ENCODE measurements around the gene PYHIN1.

The PYHIN1 gene

DNA sequence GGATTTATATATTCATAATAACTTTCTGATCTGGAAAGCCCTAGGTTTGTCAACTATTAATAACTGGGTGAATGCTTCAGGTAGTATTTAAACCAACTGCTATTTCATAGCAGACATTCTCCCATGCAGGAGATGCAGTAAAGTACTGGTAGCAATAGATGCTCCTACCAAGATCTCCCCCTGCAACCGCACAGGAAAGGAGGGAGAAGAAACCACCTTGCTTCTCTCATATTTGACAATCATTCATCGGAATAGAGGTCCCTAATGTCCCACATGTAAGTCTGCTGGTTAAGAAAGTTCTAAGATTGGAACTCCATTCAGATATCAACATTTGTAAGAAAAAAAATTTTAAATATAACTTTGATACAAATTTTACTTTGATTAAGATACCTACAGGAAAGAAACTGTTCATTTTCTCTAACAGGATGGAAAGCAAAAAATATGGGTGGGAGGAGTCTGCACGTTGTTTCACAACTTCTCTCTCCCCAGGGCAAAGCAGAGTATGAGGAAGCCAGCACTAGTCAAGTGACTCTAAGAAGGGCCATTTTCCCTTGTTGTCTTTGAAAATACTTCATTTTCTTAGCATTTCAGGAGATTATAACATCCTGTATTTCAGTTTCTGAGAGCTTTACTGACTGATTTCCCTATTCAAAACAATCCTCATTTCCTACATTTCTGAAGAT, at the start of gene PYHIN1:
TSS of gene PYHIN1 (plus strand) at position 498 of the 683 bp plus-strand sequence. CDS start 5,359 bp downstream, outside the sequence.
- no peak for DNase-seq

GRCh38 chr1:158893654-158894053, 37.7 kb upstream of the PYHIN1 start:
- no peak for DNase-seq

DNA sequence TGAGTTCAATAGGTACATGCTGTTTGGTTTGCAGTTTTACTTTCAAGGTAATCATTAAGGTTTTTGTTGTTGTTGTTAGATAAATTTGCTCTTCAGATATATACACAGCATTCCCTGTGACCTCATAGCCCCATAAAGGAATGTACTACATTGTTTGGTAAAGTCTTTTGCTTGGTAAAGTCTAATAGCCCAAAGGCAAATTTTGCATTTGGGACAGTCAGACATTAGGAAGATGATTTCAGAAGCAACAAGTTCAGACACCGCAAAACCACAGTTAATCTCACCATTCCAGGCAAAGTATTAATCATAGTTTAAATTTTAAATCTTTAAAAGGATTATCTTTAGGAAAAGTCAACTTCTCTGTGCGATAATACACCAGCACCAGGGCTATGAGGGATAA, 32.6 kb upstream of the PYHIN1 start:
- no peak for DNase-seq

DNA sequence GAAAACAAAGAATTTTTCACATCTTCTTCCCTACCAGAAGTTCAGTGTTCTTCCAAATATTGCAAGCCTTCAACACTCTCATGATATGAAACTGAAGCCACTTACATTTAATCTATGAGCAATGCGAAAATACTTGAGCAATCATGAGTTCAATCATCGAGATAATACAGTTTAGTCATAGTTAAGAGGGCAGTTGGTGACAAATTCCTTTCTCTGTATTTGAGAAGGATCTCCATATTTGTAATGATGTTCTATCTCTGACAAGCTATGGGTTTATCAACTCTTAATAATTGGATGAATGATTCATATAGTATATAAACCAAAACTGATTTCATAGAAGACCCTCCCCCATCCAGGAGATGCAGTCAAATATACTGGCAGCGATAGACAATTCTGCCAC, 29.7 kb upstream of the PYHIN1 start:
- DNase-seq, result no peak

- no peak for DNase-seq
Observed at GRCh38 chr1:158916085-158916484, 15.3 kb upstream of the PYHIN1 start.

DNA sequence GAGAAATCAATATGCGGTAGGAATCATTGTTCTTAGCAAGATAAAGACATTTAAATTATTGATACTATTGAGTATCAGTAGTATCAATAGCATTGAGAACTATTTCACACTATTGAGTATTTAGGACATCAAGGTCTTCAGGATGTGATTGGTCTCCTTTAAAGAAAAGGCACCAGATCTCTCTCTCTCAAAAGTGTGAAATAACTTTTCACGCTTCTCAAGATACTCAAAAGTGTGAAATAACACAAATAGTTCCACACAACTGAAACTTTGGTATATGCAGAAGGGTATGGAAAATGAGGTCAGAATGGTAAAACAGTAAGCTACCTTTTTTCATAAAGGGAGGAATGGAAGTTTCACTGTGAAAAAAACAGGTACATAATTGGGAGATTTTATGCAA, 6.7 kb upstream of the PYHIN1 start:
- no peak for DNase-seq

DNA sequence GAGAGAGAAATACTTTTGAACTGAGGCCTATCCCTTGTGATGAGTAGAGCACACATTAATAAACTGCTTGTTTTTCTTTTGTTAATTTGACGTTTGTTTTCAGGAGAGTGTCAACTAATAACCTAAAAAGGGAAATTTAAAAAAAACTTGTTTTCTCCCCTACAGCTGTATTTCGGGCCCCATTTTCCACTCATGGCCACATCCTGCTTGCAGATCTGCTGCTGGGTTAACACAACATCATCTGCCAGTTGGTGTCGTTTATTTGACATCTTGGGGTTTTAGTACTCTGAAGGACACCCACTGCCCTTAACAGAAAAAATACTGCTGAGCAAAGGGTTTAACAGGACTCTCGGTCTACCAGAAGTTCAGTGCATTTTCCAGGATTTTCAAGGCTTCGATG, 848 bp upstream of the PYHIN1 start:
- DNase-seq, result no peak

GRCh38 chr1:158932171-158932570, 819 bp downstream of the PYHIN1 start:
- DNase-seq, result no peak

GRCh38 chr1:158933621-158934020, 2.3 kb downstream of the PYHIN1 start:
- no peak for DNase-seq

GRCh38 chr1:158939180-158939579, 7.8 kb downstream of the PYHIN1 start:
- DNase-seq, result no peak

GRCh38 chr1:158941317-158941716, 10.0 kb downstream of the PYHIN1 start:
- DNase-seq, result no peak

GRCh38 chr1:158942490-158942889, 11.1 kb downstream of the PYHIN1 start:
- no peak for DNase-seq

DNA sequence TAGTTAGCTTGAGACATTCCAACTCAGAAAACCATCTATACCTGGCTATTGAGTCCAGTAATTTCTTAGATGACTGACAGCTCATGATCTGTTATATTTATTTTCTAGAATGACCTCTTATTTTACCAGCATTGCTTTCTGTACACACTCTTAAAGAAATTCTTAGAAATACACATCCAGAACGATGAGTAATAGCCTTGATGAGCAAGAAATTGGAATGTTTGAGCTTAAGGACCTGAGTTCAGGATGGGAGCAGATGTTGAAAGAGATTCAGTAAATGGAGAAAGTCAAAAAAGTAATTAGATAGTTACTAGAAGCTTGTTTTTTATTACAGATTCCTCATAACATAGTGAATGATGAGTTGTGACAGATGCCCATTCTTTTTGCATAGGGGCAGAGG, 11.7 kb downstream of the PYHIN1 start:
- no peak for DNase-seq

DNA sequence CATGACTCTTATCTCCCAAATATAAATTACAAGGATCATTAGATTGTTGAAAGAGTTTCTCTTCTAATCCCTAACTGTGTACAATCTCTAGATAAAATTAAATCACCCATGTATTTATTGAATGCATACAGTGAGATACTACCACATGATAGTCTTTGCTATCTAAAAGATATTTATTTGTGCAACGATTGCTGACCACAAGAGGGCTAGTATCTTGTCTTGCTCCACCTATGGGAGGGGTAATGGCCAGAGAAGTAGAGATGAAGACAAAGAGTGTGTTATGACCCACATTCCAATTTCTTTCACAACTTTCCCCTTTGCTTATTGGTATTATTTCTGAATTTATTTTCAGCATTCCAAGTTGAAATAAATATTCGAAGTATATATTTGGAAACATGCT, 13.7 kb downstream of the PYHIN1 start:
- DNase-seq, result no peak

GRCh38 chr1:158946785-158947184, 15.4 kb downstream of the PYHIN1 start:
- DNase-seq, result no peak

GRCh38 chr1:158951956-158952355, 20.6 kb downstream of the PYHIN1 start:
- no peak for DNase-seq

- no peak for DNase-seq
Observed at GRCh38 chr1:158952416-158952815, 21.1 kb downstream of the PYHIN1 start.

- no peak for DNase-seq
Observed at GRCh38 chr1:158961178-158961577, 29.8 kb downstream of the PYHIN1 start.

- no peak for DNase-seq
Observed at GRCh38 chr1:158962983-158963382, 31.6 kb downstream of the PYHIN1 start.

GRCh38 chr1:158969166-158969565, 37.8 kb downstream of the PYHIN1 start:
- DNase-seq, result no peak

DNA sequence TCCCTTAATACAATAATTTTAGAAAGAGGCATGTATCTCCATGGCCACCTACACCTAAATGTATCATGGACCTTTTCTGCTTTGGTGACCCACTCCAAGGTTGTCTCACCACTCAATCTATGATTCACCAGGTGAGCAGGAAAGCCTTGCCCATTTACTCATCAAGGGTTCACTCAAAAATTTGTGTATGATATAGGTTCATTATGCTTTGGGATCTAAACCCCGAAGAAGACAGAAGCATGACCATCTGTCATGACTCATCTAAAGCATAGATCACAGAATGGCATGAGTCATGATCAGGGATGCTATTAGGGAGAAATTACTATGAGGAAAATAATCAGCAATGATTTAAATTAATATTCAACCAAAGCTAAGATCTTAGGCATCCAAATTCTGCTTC, 38.5 kb downstream of the PYHIN1 start:
- DNase-seq, result no peak

DNA sequence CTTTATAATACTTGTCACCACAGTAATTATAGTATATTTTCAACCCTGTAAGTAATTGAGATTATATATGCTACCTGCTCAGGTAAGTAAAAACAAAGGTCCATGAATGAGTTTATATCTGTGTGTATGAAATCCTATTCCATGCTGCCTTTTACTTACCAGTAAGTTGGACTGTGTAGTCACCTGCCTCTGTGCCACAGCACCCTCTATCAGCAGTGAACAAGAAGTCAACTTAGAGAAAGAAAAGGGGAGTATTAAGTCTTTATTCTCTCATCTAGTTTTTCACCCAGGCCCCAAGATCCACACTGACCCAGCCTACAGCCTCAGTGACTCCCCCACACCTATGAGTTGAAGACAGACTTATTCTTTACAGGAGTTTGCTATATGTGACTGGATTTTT, 41.5 kb downstream of the PYHIN1 start:
- no peak for DNase-seq

DNA sequence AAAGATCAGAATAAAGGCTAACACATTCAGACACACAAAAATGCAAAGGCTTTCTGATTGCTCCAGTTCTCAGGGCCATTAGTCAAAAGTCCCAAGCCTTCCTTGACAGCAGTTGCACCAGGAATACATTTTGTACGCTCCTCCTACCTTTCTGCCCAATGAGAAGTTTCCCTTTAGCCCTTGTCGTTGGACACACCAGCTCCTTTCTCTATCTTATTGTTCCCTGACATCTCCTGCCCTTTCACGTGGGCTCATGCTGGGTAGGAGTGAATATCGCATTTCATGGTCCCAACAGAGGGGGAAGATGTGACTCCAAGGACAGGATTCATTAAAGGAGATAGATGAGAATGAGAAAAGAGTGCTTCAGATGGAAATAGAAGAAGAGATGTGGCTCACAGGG, 44.9 kb downstream of the PYHIN1 start:
- DNase-seq, result no peak

- DNase-seq, result no peak
Observed at GRCh38 chr1:158978730-158979129, 47.4 kb downstream of the PYHIN1 start.

GRCh38 chr1:158979229-158979628, 47.9 kb downstream of the PYHIN1 start:
- no peak for DNase-seq

All from right forelimb (tissue), 1 donor.